ENCODE data around the gene CXorf58. TPM values are rescaled to one million over a fixed set of nuclear protein-coding genes. Genes with fewer than 3 reads are reported as not detected.

The CXorf58 gene
- total RNA-seq, 1 experiment from 2014 or later: not detected

DNA sequence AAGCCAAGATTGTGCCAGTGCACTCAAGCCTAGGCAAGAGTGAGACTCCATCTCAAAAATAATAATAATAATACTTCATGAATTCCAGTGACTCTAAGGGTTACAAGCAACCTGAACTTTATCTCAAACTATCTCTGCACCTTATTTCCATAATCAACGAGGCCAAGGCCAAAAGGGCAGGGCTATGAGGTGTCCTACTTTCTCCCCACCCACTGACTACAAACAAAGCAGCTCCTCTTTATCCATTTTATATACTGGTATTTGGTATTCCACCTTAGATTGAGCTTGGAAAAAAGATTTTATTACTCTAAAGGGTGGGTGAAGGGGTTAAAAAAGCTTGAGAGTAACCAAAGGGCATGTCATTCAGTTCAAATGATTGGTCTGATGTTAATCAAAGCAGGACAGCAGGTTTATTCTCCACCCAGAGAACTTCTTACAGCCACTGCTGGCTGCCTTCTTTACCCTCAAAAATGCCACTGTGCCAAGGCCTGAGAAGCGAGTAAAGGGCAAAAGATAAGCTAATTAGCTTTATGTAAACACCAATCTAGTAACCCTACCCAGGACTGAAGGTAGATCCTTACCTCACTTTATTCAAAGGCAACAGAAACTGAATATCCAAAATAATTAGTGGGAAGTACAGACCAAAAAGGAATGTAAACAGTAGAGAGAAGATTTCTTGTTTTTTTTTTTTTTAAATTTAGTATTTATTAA, 28.3 kb upstream of the CXorf58 start:
- Histone ChIP-seq H3K4me1 (ENCODE audit: control insufficient read depth in 1 of 2, insufficient read depth in 2 of 2, low read length in 2 of 2) (peaks cover 25 to 30% of the 10 kb centered on the region in 2 experiments), H2AFZ (ENCODE audit: low read depth, low read length, poor library complexity, severe bottlenecking) (no peak overlapping the region), H3K9ac (ENCODE audit: low read length) (no peak overlapping the region), H3K27ac (ENCODE audit: low read depth, low read length) (no peak overlapping the region), H3K79me2 (ENCODE audit: insufficient read depth, low read length) (no peaks in the 10 kb centered on the region), H3K36me3 (ENCODE audit: control insufficient read depth in 1 of 2, insufficient read depth in 2 of 2, low read length in 2 of 2) (no peaks in the 10 kb centered on the region), H3K9me3 (ENCODE audit: control insufficient read depth in 1 of 2, insufficient read depth in 1 of 2, low read depth in 1 of 2, low read length in 2 of 2) (no peaks in the 10 kb centered on the region), H3K4me2 (ENCODE audit: low read length) (no peak overlapping the region), H4K20me1 (ENCODE audit: insufficient read depth) (no peaks in the 10 kb centered on the region), H3K27me3 (ENCODE audit: insufficient read depth, low read length) (no peaks in the 10 kb centered on the region), H3K4me3 (replicated peaks in 1 of 2; ENCODE audit: low read depth in 1 of 2, low read length in 2 of 2) (no peak overlapping the region), H3K9me2 (ENCODE audit: insufficient read depth) (no peaks in the 10 kb centered on the region)
- ChIA-PET POLR2A (no interaction called here), RAD21 (ENCODE audit: low non-redundant PET in 1 of 2, low total read pairs in 2 of 2, uncharacterized antibody in 2 of 2, unreplicated experiment in 2 of 2) (no interaction called here), CTCF (no interaction called here)
- ATAC-seq (no peak), DNase-seq (ENCODE audit: low read depth, low spot score) (no peak)
- TF ChIP-seq, protein P1, sequence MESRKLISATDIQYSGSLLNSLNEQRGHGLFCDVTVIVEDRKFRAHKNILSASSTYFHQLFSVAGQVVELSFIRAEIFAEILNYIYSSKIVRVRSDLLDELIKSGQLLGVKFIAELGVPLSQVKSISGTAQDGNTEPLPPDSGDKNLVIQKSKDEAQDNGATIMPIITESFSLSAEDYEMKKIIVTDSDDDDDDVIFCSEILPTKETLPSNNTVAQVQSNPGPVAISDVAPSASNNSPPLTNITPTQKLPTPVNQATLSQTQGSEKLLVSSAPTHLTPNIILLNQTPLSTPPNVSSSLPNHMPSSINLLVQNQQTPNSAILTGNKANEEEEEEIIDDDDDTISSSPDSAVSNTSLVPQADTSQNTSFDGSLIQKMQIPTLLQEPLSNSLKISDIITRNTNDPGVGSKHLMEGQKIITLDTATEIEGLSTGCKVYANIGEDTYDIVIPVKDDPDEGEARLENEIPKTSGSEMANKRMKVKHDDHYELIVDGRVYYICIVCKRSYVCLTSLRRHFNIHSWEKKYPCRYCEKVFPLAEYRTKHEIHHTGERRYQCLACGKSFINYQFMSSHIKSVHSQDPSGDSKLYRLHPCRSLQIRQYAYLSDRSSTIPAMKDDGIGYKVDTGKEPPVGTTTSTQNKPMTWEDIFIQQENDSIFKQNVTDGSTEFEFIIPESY (IDR thresholded peaks at IDR 0.05; ENCODE audit: extremely low read depth, insufficient replicate concordance, low read length): no peak
- no peak for TF ChIP-seq SP1 (IDR thresholded peaks at IDR 0.05; ENCODE audit: low read depth)
- no peak for TF ChIP-seq JUND (IDR thresholded peaks at IDR 0.05)
- TF ChIP-seq ZFX (IDR thresholded peaks at IDR 0.05): no peak
- no peak for TF ChIP-seq EGR1 (IDR thresholded peaks at IDR 0.05; ENCODE audit: low read depth)
- no peak for TF ChIP-seq MAX (IDR thresholded peaks at IDR 0.05)
- no TSS peak for BruUV-seq (replicated peaks)
- intact Hi-C loops (cut with micrococcal nuclease): no loop called here

Data from HCT116 (cell line).